SH-SY5Y (cell line): ENCODE data around the gene SNX11.

Source experiments
- GATA2 ChIP-seq: IDR thresholded peaks from 2 replicates; pipeline ENCODE4 v1.6.1; 2011; ENCODE audit warnings: mild to moderate bottlenecking, low read depth, low read length
- GATA3 ChIP-seq: IDR thresholded peaks from 2 replicates; pipeline ENCODE4 v1.6.1; 2011; ENCODE audit warnings: low read depth, mild to moderate bottlenecking, low read length, moderate library complexity

DNA sequence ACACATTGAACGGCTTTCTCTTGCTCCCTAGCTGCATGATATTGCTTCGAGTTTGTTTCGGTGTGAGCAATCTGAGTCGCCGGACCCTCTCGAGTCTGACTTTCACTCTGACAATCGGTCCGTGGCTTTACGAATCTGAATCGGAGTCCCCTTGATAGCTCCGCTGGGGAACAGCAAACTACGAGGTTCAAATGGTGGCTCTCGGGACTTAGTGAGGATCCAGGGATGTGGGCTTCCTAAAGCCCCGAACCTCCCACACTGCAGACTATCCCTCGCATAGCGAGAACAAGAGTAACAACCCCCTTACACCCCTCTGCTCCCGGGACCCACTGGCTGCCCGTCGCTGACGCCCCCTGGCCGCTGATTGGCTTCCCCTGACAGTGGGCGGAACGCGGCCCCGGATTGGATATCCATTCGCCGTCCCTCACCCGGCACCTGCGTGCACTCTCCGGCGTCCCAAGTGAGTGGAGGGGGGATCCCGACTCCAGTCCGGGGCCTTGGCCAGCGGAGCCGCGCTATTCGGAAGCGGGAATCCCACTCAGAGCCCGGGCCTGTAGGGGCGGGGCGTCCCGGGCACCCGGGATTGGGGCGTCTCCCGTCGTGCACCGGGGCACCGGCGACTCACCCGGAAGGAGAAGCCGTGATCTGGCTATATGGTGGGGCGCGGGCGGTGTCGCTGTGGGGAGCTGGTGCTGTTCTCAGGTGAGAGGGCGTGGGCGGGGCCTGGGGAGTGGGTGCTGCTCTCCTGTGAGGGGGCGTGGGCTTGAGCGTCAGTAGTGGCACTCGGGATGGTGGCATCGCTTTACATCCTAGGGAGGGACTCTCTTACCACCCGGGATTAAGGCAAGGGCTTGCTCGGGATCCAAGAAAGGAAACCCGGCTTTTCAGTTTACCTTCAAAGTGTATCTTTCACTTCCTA is at the start of gene SNX11:
- TF ChIP-seq GATA2: no peak
- TF ChIP-seq GATA3: no peak
